GM18519 (cell line): ENCODE results near the gene INSYN1.

ENCODE experiments used
- ATAC-seq: cut with Tn5 transposase; IDR thresholded peaks from one replicate; pipeline ENCODE4 v1.9.1; 2021; ENCODE audit warnings: mild to moderate bottlenecking, moderate library complexity; ENCODE audit not compliant: unreplicated experiment, low FRiP score

INSYN1 gene

GRCh38 chr15:73695773-73696640, 57.1 kb downstream of the INSYN1 start:
- no peak for ATAC-seq

GRCh38 chr15:73694419-73694818, 58.7 kb downstream of the INSYN1 start:
- ATAC-seq, result no peak

DNA sequence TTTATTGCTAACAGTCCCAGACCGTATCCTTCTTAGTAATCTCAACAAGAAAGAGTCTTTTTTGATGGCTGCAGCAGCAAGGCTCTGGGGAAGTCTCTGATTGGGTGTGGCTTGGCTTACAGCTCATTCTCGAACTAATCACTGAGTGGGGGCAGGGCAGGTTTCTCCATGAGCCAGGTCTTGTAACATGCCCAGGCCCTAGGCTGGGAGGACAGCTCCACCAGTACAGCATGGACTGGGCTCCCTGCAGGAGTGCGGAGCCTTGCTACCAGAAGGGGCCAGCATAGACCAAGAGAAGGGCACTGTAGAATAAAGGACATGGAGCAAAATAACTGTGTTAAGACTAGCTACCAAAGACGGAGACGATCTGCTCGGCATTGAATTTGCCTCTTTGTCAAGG, 61.8 kb downstream of the INSYN1 start:
- no peak for ATAC-seq

- ATAC-seq, result no peak
These were observed 64.7 kb downstream of the INSYN1 start for GRCh38 chr15:73688455-73688854.

DNA sequence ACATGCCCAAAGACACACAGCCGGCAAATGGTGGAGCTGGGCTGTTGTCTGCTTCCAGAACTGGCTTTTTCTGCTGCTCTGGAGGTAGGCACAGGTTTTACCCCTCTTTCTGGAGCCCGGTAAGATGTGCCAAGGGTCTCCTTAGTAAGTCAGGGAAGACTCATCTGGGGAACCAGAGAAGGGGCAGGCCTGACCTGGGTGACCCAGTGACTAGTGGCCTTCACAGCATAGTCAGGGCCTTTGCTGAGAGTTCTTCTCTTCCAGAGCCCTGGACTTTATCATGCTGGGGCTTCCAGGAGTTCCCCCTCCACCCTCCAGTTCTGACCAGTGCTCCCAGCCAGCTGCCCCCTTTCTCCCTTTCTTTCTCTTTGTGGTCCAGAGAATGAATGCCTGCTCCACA, 65.8 kb downstream of the INSYN1 start:
- ATAC-seq, result no peak

GRCh38 chr15:73686781-73687256, 66.3 kb downstream of the INSYN1 start:
- ATAC-seq, result no peak

- ATAC-seq, result no peak
These were observed 67.2 kb downstream of the INSYN1 start for GRCh38 chr15:73685981-73686380.
